GM19463 (cell line): ENCODE measurements around the gene PLXND1.

ENCODE experiments used
- ATAC-seq: cut with Tn5 transposase; IDR thresholded peaks from one replicate; pipeline ENCODE4 v1.9.1; 2021; ENCODE audit warnings: mild to moderate bottlenecking, moderate library complexity; ENCODE audit not compliant: unreplicated experiment

PLXND1 gene

DNA sequence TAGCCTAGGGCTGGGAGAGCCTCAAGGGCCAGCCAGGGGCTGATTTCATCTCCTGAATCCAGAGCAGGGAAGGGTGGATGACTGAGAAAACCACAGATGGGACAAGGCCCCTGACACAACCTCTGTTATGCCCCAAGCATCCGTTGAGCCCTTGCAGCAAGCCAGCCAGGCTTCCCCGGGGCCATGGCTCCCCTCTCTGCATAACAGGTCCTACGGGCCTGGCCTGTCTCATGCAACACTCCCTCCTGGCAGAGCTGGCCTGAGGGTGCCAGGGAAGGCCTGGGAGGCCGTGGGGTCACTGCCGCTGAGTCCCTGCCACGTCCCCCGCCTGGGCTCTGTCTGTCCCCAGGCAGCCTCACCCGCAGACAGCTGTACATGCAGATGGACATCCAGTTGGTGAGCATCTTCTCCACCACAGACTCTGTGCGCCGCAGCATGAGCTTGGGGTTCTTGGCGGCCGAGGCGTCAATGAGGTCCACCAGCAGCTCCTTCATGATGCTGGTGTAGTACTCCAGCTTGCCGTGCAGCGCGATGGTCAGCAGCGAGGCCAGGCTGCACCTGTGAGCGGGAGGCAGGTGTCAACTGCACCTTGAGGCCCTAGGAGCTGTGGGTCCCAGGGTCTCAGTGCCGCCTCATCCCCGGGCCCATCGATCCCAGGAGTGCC is 41.4 kb downstream of the PLXND1 start:
- ATAC-seq: no peak

DNA sequence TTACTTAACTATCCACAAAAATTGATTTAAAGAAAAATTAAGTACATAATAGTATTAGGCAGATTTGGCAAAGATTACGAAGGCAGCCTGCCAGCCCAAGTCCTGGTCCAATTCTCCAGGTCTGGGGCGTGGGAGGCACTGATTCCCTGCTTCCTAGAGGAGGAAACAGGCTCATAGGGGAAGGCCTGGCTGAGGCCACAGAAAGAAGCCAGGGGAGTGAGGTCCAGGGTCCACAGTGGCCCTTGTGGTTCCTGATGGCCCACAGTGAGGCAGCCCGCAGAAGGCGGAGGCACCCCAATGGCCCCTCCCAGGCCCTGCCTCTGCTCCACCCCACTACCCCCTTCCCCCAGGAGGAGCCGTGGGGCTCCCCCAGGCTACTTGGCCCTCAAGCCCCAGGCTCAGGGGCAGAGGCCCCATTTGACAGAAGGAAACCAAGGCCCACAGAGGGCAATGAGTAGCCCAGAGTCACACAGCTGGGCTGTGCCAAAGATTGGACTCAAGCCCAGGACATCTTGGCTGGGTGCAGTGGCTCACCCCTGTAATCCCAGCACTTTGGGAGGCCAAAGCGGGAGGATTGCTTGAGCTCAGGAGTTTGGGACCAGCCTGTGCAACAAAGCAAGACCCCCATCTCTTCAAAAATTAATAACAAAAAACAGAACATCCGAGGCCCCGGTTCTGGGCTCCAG is 42.5 kb downstream of the PLXND1 start:
- no peak for ATAC-seq

DNA sequence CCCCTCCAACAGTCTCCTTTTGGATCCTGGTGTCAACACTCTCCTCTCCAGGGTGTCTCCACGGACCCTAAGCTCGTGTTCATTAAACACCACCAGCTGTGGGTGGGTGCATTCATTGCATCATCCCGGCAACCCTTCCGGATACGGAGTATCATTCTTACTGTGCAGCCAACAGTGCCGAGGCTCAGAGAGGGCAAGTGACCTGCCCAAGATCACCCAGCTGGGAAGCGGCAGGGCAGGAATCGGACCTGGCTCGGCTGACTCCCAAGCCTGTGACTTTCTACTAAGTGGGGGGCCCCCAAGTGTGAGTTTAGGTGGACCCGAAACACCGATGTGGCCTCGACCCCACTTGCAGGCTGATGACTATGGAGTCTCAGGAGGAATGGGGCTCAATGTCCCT is 43.1 kb downstream of the PLXND1 start:
- ATAC-seq: no peak

DNA sequence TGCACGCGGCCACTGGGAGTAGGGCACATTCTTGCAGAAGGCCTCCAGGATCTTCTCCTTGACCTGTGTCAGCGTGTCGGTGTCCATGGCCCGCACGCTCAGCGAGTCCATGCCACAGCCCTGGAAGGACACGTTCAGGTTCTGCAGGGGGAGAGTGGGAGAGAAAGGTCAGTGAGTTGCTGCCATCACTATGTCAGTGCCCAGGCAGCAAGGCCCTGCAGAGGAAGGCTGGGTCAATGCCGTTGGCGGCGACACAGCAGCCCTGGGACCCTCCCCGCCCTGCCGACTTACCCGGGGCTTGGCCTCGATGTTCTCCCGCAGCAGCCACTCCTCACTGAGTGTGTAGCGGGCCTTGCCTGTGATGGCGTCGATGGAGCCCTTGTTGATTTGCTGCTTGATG is 43.7 kb downstream of the PLXND1 start:
- no peak for ATAC-seq

DNA sequence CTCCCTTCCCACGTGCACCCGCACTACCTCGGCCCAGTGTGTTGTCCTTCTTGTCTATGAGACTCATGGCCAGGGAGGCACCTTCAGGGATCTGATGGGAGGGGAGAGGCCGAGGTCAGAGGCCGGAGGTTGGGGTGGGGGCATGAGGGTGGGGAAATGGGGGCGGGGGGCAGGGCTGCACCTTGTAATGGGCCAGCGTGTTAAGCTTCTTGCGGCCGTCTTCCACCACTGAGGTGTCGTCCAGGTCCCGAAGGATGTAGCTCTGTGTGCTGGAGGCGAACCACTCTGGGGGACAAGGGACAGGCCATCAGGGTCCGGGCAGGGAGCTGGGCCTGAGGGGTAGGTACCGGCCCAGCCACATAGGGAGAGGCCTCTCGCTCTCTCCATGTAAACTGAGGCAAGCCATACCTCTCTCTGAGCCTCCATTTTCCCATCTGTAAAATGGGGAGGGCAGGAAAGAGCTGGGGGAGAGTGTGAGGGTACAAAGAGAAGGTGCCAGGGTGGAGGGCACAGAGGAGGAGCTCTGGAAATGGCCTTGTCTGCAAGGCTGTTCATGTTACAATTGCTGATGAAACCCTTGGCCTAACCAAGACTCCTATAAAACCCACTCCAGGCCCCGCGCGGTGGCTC is 44.7 kb downstream of the PLXND1 start:
- ATAC-seq: no peak

DNA sequence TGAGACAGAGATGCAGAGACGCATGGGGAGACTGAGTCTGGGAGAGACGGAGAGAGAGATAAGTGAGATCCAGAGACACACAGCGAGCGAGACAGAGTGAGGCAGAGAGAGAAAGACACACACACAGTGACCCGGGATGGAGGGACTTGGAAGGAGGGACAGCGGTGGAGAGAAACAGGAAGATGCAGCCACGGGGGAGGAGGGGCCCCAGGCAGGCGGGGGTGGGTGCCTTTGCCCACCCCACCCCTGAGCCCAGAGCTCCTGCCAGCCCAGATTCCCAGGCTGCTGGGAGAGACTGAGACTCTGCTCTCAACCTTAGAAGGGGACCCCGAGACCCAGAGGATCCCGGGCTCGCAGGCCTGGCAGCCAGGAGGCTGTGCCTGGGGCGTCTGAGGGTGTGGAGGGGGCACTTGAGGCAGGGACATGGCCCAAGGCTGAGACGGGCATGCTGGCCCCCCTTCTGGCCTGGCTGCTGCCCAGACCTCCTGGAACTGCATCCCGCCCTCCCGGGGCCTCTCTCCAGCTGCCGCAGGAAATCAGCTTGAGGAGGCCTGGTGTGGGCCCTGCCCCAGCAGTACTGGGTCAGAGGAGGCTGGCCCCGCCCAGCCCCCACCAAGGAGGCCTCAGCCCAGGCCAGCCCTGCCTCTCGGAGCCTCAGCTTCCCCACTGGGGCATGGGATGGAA is 45.4 kb downstream of the PLXND1 start:
- ATAC-seq: no peak

DNA sequence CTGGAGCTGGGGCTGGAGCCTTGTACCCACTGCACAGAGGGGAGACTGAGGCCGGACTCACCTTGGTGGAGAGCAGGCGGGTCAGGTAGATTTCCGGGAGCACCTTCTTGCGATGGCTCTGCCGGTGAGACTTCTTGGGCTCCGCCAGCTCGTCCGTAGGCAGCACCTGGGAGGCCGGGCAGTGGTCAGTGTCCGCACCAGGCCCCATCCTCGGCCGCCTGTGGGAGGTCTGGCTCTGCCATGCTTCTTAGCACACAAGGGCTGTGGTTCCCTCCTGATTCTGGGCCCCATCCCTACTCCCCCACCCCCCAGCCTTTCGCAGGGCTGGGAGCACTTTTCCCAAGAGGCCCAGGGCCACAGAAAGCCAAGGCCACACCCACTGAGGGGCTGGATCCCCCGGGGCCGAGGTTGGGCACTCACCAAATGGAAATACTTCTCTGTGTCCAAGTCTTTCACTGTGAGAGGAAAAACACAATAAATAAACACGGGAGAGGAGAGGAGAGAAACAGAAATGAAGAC is 46.1 kb downstream of the PLXND1 start:
- no peak for ATAC-seq

DNA sequence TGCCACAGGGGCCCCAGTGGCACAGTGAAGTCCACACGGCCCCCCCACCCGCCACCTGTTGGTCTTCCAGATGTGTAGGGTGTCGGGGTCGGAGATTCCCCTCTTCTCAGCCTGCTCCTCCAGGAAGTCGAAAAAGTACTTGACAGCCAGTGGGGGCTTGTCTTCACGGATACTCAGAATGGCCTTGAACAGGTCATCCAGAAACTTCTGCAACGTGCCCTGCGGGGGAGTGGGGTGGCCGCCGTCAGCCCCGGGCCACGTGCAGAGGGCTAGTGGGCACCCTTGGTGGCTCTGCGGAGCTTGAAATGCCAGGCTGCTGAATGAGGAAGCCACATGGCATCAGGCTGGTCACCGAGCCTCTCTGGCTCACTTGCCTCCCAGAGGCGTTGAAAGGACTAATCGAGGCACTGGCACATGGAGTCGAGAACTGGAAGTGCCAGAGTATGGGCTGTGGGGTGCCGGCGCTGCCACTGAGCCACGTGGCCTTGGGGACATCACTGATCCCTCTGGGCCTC is 46.9 kb downstream of the PLXND1 start:
- no peak for ATAC-seq

DNA sequence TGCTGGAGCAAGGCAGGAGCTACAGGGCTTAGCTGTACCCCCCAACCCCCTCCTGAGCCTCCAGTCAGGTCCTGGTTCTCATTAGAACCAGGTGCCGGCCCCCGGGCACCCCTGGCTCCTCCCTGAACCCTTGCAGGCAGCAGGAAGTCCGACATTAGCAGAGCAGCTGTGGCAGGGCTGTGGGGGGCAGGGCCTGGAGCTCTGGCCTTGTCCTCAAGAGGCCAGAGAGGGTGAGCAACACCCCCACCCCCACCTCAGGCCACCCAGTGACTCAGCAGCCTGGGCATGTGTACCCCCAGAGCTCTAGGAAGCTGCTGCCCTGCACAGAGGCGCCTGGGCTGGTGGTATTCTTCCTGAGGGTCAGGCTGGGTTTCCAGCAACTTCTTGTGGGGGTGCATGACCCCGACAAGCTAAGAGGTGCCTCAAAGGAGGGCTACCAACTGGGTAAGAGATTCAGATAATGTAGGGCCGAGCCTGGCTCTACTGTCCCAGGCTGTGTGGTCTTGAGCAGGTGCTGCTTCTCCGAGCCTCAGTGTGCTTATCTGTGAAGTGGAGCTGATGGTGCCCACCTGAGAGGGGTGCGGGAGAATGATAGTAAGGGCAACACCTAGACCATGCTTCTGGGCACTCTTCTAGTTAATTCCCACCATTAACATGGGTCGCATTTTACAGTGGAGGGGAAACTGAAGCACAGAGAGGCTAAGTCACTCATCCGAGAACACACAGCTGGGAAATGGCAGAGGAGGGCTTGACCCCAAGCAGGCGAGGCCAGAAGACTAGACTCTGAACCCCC is 47.5 kb downstream of the PLXND1 start:
- ATAC-seq: no peak

DNA sequence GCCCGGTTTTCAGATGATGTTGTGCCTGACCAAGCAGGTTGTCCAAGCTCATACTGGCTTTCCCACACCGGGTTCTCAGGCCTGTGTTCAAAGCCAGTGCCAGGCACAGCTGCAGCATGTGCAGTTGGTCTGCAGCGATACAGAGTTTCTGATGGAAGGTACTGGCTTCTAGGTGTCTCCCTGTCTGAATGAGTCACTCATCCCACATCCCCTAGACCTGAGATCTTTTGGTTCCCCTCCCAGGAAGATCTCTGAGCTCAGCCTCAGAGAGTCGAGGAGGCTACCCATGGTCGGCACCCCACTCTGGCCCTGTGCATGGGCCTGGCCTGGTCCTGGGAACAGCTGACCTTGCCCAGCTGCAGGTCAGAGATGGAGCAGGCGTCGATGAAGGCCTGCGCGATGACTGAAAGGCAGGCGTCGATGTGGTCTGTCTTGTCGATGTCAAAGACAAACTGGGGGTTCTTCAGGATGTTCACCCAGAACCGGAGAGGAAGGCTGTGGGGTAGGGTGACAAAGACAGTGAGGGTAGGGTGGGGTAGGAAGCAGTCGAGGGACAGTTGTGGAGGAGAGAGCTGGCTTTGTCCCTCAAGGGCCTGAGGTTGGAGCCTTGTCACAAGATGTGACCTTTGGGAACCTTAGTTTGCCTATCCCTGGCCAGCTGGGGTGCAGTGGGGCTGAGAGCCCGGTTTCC is 48.2 kb downstream of the PLXND1 start:
- no peak for ATAC-seq

DNA sequence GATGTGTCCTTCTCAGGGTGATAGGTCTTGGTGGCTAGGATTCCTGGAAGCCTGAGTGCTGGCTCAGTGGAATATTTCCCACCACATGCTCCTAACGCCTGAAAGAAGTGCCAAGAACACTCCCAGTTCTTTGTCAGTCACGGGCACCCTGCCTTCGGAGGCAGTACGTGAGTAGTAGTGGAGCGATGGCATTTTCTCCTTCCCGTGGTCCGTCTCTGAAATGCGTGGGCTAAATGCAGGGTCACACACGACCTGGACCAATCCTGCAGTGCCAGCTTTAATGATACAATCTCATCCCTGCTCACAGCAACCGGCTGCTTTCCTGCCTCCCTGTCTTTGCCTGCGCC is 49.0 kb downstream of the PLXND1 start:
- ATAC-seq: no peak

DNA sequence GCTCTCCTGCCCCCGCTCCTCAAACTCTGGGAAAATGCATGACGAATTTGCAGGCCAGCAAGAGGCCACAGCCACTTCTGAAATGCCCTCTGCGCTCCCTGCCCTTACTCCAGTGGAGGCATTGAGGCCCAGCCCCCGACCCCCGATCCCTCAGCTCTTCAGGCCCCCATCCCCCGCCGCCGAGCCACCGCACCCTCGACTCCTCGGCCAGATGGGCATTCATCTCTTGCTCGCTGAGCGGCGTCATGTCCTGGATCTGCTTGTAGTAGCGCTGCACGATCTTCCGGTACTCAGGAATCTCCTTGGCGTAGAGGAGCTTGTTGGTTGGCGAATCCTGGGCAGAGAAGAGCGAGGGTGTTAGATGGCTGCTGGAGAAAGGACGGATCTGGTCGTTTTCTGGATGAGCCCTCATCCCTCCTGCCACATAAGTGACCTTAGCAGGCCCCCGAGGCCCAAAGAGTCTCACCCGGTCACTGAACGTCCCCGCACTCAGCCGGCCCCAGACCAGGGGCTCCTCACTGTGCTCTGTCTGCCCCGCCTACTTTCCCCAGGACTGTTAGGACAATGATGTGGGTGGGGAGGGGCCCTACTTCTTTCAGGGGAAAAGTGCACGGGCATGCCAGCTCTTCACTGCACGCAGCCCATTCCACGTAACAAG is 49.5 kb downstream of the PLXND1 start:
- ATAC-seq: no peak

DNA sequence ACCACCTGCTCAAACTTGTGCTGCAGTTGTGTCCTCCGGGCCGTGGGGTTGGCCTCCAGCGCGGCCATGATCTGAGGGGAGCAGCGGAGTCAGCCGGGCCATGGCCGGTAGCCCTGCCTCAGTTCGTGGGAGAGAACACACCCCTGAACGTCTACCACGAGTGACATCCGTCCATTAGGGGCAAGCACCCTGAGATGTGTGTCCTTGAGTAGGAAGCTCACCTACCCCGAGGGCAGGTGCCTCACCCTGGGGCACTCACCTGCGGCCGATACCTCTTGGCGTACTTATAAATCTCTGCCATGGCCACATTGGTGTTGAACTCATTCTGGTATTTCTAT is 50.1 kb downstream of the PLXND1 start:
- no peak for ATAC-seq

DNA sequence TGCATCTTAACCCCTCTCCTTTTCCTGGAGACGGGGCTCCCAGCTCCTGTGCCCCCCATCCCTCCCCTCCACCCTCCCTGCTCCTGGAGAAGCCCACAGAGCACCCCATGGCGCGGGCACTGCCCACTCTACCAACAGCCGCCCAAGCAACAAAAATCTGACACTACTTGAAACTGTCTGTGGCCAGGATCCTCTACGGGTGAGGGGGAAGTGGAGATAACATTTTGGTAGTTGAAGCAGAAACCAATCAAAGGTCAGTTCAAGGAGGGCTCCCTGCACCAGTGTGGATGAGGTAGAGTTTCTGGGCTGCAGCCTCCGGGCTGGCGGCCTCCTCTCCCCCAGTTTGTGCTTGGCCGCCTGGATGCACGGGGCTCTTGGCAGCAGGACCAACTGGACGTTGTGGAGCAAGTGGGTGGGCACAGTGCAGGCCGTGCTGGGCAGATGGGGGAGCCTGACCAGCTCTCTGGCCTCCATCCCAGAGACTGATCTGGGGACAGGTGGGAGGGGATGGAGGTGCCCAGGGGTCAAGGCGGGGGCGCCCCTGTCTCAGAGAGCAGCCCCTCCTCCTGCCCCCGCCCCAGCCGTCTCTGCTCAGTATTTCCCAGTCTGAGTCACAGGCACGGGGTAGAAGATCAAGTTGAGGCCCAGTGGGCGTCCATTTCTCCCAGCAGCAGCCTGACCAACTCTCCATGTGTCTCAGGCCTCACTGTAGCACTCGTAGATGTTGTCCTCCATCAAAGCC is 50.7 kb downstream of the PLXND1 start:
- ATAC-seq: no peak

DNA sequence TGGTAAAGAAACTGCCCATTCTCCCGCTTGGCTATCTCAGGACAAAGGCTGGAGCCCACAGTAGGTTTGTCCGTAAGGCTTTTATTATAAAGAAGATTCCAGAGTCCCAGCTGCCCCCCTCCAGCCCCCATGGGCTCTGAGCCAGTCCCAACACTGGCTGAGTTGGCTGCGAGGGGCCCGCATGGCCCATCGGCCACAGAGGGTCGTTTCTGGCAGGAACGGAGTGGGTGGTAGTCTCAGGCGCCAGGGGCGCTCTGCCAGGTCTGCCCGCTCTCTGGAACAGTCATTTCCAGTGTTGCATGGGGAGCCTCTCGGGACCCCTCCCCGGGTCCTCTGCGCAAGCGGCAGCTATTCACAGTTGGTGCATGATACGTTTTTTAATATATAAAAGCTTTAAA is 51.3 kb downstream of the PLXND1 start:
- ATAC-seq: no peak

DNA sequence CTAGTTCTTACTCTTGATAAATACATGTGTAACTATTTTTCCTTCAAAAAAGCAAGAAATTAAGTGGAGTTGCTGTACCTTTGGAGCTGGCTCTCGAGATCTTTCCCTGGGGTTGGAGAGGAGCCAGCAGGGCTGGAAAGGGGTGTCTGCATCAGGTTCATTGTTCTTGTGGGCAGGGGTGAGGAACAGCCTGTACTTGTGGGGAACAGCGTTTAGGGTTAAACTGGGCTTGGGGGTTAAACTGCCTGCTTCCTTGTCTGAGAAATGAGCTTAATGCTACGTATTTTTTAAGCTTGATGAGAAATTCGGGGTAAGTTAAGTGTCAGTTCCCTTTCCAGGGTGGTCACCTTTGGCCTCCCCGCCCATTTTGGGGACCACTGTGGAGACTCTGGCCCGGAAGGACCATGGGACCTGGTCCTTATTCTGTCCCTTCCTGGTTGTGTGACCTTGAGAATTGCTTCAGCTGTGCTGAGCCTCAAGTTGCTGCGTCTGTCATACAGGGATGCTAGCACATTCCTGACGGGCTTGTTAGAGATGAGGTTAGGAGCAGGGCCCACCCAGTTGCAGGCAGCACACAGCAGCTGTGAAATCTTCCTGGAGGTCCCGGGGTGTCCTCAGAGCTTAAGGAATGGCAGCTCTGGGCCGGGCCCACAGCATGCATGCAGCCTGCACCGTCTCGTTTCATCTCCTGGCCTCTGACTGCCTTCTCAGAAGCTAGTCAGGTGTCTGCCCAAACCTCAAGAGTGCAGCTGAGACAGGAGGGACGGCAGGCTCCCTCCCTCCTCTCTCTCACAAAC is 51.9 kb downstream of the PLXND1 start:
- no peak for ATAC-seq

DNA sequence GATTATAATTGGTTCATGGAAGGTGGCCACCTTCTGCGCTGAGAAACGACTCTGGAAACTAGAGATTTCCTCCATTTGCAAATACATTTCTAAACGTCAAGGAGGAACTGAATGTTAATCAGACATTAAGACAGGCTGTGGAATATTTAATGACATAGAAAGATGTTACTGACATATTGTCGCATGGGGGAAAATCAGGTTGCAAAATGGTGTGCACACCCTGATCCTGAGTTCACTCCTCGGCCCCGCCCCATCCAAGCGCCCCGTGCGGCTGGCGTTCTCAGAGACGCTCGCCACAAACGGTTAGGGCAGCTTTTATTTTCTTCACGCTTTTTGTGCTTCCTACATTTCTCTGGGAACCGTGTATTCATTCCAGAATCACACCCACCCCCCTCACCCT is 52.8 kb downstream of the PLXND1 start:
- no peak for ATAC-seq

DNA sequence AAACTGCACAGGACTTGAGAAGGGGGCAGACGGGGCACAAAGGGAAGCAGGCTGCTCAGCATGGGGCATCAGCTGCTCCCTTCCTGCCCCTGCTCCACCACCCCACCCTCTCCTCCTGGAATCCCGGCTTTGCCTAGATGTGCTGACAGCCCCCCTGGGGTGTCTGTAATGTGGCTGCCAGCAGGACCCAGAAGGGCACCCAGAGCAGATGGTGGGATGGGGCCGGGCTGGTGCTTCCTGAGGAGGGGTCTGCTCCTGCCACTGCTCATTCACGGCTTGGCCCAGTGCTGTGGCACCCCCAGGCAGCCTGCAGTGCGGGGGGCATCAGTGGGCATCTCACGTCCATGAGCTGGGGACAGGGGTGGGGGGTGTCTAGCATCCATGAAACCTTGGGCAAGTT is 53.3 kb downstream of the PLXND1 start:
- no peak for ATAC-seq
